ENCODE results near the gene FBXO41.

FBXO41 gene

GRCh38 chr2:73259276-73259675 lies 25.0 kb downstream of the FBXO41 start:
- Histone ChIP-seq H3K23ac (ENCODE audit: low read length) (no peak overlapping the region), H3K4ac (ENCODE audit: low read depth, low read length) (no peak overlapping the region), H3K27ac (ENCODE audit: low read depth, low read length) (no peak overlapping the region), H3K4me1 (ENCODE audit: control insufficient read depth in 1 of 2, insufficient read depth in 2 of 2, low read length in 2 of 2) (no peaks in the 10 kb centered on the region), H2AFZ (ENCODE audit: insufficient read depth, low read length, poor library complexity) (no peak overlapping the region), H4K8ac (ENCODE audit: low read depth, low read length) (no peak overlapping the region), H2BK5ac (ENCODE audit: low read depth, low read length, poor library complexity) (no peak overlapping the region), H3K4me2 (ENCODE audit: low read length) (no peak overlapping the region), H3K79me1 (ENCODE audit: low read length) (no peaks in the 10 kb centered on the region), H3K4me3 (ENCODE audit: low read depth, low read length) (no peak overlapping the region), H3K9me3 (ENCODE audit: insufficient read depth, low read depth, low read length) (peaks cover 2% of the 10 kb centered on the region), H3K79me2 (ENCODE audit: control insufficient read depth, insufficient read depth, low read length, poor library complexity) (no peaks in the 10 kb centered on the region), H2BK12ac (ENCODE audit: low read length) (no peak overlapping the region), H3K14ac (ENCODE audit: low read length) (no peak overlapping the region), H2AK5ac (ENCODE audit: low read length) (no peak overlapping the region), H4K91ac (ENCODE audit: low read depth, low read length) (no peak overlapping the region), H3K27me3 (ENCODE audit: insufficient read depth, low read length) (no peaks in the 10 kb centered on the region), H2BK120ac (ENCODE audit: insufficient read depth, low read length, poor library complexity) (no peak overlapping the region), H3K18ac (ENCODE audit: low read length) (no peak overlapping the region), H4K12ac (ENCODE audit: low read depth, low read length) (no peak overlapping the region), H3K36me3 (ENCODE audit: control insufficient read depth in 1 of 2, insufficient read depth in 2 of 2, low read length in 2 of 2) (peaks cover 1 to 7% of the 10 kb centered on the region in 2 experiments), H3K9ac (ENCODE audit: low read length) (no peak overlapping the region)
- DNase-seq, result no peak
- no CpG with 5 or more reads among the region's 8 CpGs for WGBS (ENCODE audit: extremely low coverage, insufficient coverage, insufficient read length)

DNA sequence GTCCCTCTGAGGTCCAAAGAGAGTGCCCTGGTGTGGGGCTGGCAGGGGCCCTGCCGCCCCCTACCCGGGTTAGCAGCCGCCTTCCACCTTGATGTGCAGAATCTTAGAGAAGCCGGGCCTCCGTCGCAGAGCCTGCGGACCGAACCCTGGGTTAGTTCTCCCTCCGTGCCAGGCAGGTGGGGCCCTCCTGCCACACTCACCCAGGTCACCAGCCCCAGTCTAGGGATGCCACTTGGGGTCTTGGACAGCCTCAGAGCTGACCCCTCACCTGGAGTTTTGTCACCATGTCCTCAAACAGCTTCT lies 25.4 kb downstream of the FBXO41 start:
- no peak overlapping the region for H3K23ac ChIP-seq (ENCODE audit: low read length)
- H4K91ac ChIP-seq (ENCODE audit: low read depth, low read length), result no peak overlapping the region
- H3K18ac ChIP-seq (ENCODE audit: low read length), result no peak overlapping the region
- H4K8ac ChIP-seq (ENCODE audit: low read depth, low read length), result no peak overlapping the region
- DNase-seq, result no peak
- H3K79me1 ChIP-seq (ENCODE audit: low read length), result no peaks in the 10 kb centered on the region
- H2AK5ac ChIP-seq (ENCODE audit: low read length), result no peak overlapping the region
- peaks cover 2% of the 10 kb centered on the region for H3K9me3 ChIP-seq (ENCODE audit: insufficient read depth, low read depth, low read length)
- H3K4me1 ChIP-seq (ENCODE audit: control insufficient read depth in 1 of 2, insufficient read depth in 2 of 2, low read length in 2 of 2), result no peaks in the 10 kb centered on the region
- H2BK5ac ChIP-seq (ENCODE audit: low read depth, low read length, poor library complexity), result no peak overlapping the region
- no CpG with 5 or more reads among the region's 9 CpGs for WGBS (ENCODE audit: extremely low coverage, insufficient coverage, insufficient read length)
- no peak overlapping the region for H2BK12ac ChIP-seq (ENCODE audit: low read length)
- no peaks in the 10 kb centered on the region for H3K79me2 ChIP-seq (ENCODE audit: control insufficient read depth, insufficient read depth, low read length, poor library complexity)
- no peak overlapping the region for H2AFZ ChIP-seq (ENCODE audit: insufficient read depth, low read length, poor library complexity)
- H2BK120ac ChIP-seq (ENCODE audit: insufficient read depth, low read length, poor library complexity), result no peak overlapping the region
- H4K12ac ChIP-seq (ENCODE audit: low read depth, low read length), result no peak overlapping the region
- H3K27me3 ChIP-seq (ENCODE audit: insufficient read depth, low read length), result no peaks in the 10 kb centered on the region
- H3K36me3 ChIP-seq (ENCODE audit: control insufficient read depth in 1 of 2, insufficient read depth in 2 of 2, low read length in 2 of 2), result peaks cover 5 to 11% of the 10 kb centered on the region in 2 experiments
- no peak overlapping the region for H3K9ac ChIP-seq (ENCODE audit: low read length)
- H3K4me2 ChIP-seq (ENCODE audit: low read length), result no peak overlapping the region
- no peak overlapping the region for H3K27ac ChIP-seq (ENCODE audit: low read depth, low read length)
- H3K4me3 ChIP-seq (ENCODE audit: low read depth, low read length), result no peak overlapping the region
- H3K14ac ChIP-seq (ENCODE audit: low read length), result no peak overlapping the region
- no peak overlapping the region for H3K4ac ChIP-seq (ENCODE audit: low read depth, low read length)

- no peak overlapping the region for H4K91ac ChIP-seq (ENCODE audit: low read depth, low read length)
- H3K18ac ChIP-seq (ENCODE audit: low read length), result no peak overlapping the region
- peaks cover 6 to 14% of the 10 kb centered on the region in 2 experiments for H3K36me3 ChIP-seq (ENCODE audit: control insufficient read depth in 1 of 2, insufficient read depth in 2 of 2, low read length in 2 of 2)
- no peak overlapping the region for H3K14ac ChIP-seq (ENCODE audit: low read length)
- no peaks in the 10 kb centered on the region for H3K27me3 ChIP-seq (ENCODE audit: insufficient read depth, low read length)
- H3K9ac ChIP-seq (ENCODE audit: low read length), result no peak overlapping the region
- H3K23ac ChIP-seq (ENCODE audit: low read length), result no peak overlapping the region
- no peak for DNase-seq
- no peak overlapping the region for H2AK5ac ChIP-seq (ENCODE audit: low read length)
- no peak overlapping the region for H2BK12ac ChIP-seq (ENCODE audit: low read length)
- H2BK120ac ChIP-seq (ENCODE audit: insufficient read depth, low read length, poor library complexity), result no peak overlapping the region
- no CpG with 5 or more reads among the region's 8 CpGs for WGBS (ENCODE audit: extremely low coverage, insufficient coverage, insufficient read length)
- no peak overlapping the region for H3K4me2 ChIP-seq (ENCODE audit: low read length)
- no peak overlapping the region for H4K12ac ChIP-seq (ENCODE audit: low read depth, low read length)
- no peak overlapping the region for H2AFZ ChIP-seq (ENCODE audit: insufficient read depth, low read length, poor library complexity)
- H2BK5ac ChIP-seq (ENCODE audit: low read depth, low read length, poor library complexity), result no peak overlapping the region
- H3K79me2 ChIP-seq (ENCODE audit: control insufficient read depth, insufficient read depth, low read length, poor library complexity), result no peaks in the 10 kb centered on the region
- H3K4ac ChIP-seq (ENCODE audit: low read depth, low read length), result no peak overlapping the region
- H4K8ac ChIP-seq (ENCODE audit: low read depth, low read length), result no peak overlapping the region
- no peak overlapping the region for H3K27ac ChIP-seq (ENCODE audit: low read depth, low read length)
- H3K4me3 ChIP-seq (ENCODE audit: low read depth, low read length), result no peak overlapping the region
- H3K9me3 ChIP-seq (ENCODE audit: insufficient read depth, low read depth, low read length), result peaks cover 2% of the 10 kb centered on the region
- H3K79me1 ChIP-seq (ENCODE audit: low read length), result no peaks in the 10 kb centered on the region
- H3K4me1 ChIP-seq (ENCODE audit: control insufficient read depth in 1 of 2, insufficient read depth in 2 of 2, low read length in 2 of 2), result no peaks in the 10 kb centered on the region
Observed at GRCh38 chr2:73258186-73258912, 25.9 kb downstream of the FBXO41 start.

GRCh38 chr2:73257425-73258125 lies 26.7 kb downstream of the FBXO41 start:
- H3K36me3 ChIP-seq (ENCODE audit: control insufficient read depth in 1 of 2, insufficient read depth in 2 of 2, low read length in 2 of 2), result peaks cover 10 to 21% of the 10 kb centered on the region in 2 experiments
- no peak overlapping the region for H2AK5ac ChIP-seq (ENCODE audit: low read length)
- no peak overlapping the region for H3K4me2 ChIP-seq (ENCODE audit: low read length)
- H4K91ac ChIP-seq (ENCODE audit: low read depth, low read length), result no peak overlapping the region
- H2AFZ ChIP-seq (ENCODE audit: insufficient read depth, low read length, poor library complexity), result no peak overlapping the region
- no CpG with 5 or more reads among the region's 10 CpGs for WGBS (ENCODE audit: extremely low coverage, insufficient coverage, insufficient read length)
- H3K9me3 ChIP-seq (ENCODE audit: insufficient read depth, low read depth, low read length), result peaks cover 2% of the 10 kb centered on the region
- no peaks in the 10 kb centered on the region for H3K27me3 ChIP-seq (ENCODE audit: insufficient read depth, low read length)
- no peaks in the 10 kb centered on the region for H3K79me2 ChIP-seq (ENCODE audit: control insufficient read depth, insufficient read depth, low read length, poor library complexity)
- H4K8ac ChIP-seq (ENCODE audit: low read depth, low read length), result no peak overlapping the region
- DNase-seq, result no peak
- no peak overlapping the region for H2BK12ac ChIP-seq (ENCODE audit: low read length)
- no peak overlapping the region for H3K27ac ChIP-seq (ENCODE audit: low read depth, low read length)
- no peak overlapping the region for H3K23ac ChIP-seq (ENCODE audit: low read length)
- H3K4me1 ChIP-seq (ENCODE audit: control insufficient read depth in 1 of 2, insufficient read depth in 2 of 2, low read length in 2 of 2), result no peaks in the 10 kb centered on the region
- H3K14ac ChIP-seq (ENCODE audit: low read length), result no peak overlapping the region
- H3K9ac ChIP-seq (ENCODE audit: low read length), result no peak overlapping the region
- H2BK5ac ChIP-seq (ENCODE audit: low read depth, low read length, poor library complexity), result no peak overlapping the region
- H3K4ac ChIP-seq (ENCODE audit: low read depth, low read length), result no peak overlapping the region
- no peak overlapping the region for H4K12ac ChIP-seq (ENCODE audit: low read depth, low read length)
- H3K4me3 ChIP-seq (ENCODE audit: low read depth, low read length), result no peak overlapping the region
- no peak overlapping the region for H2BK120ac ChIP-seq (ENCODE audit: insufficient read depth, low read length, poor library complexity)
- no peak overlapping the region for H3K18ac ChIP-seq (ENCODE audit: low read length)
- no peaks in the 10 kb centered on the region for H3K79me1 ChIP-seq (ENCODE audit: low read length)
